ENCODE data around the gene MMP25.
A peak's percentile ranks its signal among the peaks of the same experiment; 100 is the strongest.
"Not testable (repeated sequence)": the region's sequence is repeated elsewhere in the genome, so short reads cannot be mapped to it uniquely, and the experiment has no call there.

MMP25 gene

DNA sequence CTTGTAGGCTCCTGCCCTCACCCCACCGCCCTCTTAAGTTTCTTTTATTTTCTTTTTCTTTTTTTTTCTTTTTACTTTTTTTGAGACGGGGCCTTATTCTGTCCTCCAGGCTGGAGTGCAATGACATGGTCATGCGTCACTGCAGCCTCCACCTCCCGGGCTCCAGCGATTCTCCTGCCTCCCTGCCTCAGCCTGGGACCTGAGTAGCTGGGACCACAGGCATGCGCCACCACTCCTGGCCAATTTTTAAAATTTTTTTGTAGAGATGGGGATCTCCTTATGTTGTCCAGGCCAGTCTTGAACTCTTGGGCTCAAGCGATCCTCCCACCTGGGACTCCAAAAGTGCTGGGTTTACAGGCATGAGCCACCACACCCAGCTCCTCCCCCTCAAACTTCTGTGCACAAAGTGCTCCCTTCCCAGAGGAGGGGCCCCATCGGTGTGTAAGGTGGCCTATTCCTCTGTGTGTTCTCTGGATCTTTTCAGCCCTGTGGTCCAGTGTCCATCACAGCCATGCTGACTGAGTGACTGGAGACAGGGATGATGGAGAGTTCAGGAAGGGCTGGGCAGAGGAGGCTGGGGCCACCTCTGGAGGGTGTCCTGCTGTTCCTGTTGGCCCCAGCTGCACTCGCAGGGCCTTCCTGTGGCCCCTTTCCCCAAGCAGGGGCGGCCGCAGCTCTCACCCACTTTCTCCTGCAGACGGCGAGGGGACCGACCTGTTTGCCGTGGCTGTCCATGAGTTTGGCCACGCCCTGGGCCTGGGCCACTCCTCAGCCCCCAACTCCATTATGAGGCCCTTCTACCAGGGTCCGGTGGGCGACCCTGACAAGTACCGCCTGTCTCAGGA is 10.2 kb downstream of the MMP25 start:
- DNase-seq: no peak

DNA sequence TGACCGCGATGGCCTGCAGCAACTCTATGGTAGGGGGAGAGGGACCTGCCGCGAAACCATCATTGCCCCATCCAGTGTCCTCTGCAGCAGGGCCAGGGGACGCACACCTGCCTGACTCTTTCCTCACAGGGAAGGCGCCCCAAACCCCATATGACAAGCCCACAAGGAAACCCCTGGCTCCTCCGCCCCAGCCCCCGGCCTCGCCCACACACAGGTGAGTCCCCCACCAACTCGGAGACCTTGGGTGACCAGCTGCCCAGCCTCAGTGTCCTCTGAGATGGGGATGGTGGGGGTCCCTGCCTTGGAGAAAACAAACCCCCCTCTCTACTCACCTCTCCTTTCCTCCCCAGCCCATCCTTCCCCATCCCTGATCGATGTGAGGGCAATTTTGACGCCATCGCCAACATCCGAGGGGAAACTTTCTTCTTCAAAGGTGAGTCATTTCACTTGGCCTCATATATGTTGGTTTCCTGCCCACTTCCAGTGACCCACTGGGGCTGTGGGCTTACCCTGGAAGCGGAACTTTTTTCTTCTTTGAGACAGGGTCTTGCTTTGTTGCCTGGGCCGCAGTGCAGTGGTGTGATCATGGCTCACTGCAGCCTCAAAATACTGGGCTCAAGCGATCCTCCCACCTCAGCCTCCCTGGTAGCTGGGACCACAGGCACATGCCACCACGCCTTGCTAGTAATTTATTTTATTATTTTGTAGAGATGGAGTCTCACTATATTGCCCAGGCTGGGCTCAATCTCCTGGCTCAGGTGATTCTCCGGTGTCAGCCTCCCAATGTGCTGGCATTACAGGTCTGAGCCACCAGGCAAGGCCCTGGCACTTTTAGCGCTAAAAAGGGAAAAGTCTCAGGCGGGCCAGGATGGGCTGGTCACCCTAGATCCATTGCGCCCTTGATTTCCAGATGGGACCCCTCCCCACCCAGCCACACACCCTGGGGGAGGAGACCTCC is 11.1 kb downstream of the MMP25 start:
- DNase-seq: no peak

DNA sequence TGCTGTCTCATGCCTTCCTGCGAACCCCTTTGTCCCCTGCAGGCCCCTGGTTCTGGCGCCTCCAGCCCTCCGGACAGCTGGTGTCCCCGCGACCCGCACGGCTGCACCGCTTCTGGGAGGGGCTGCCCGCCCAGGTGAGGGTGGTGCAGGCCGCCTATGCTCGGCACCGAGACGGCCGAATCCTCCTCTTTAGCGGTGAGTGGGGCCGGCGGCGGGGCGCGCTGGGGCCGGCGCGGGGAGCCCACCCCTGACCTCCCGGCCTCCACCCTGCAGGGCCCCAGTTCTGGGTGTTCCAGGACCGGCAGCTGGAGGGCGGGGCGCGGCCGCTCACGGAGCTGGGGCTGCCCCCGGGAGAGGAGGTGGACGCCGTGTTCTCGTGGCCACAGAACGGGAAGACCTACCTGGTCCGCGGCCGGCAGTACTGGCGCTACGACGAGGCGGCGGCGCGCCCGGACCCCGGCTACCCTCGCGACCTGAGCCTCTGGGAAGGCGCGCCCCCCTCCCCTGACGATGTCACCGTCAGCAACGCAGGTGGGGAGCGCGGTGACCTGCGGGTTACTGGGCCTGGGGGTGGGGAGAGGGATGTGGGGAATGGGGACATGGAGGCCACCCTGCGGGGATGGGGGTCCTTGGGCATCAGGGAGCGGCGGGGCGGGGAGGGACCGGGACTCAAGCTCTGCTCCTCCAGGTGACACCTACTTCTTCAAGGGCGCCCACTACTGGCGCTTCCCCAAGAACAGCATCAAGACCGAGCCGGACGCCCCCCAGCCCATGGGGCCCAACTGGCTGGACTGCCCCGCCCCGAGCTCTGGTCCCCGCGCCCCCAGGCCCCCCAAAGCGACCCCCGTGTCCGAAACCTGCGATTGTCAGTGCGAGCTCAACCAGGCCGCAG is 12.0 kb downstream of the MMP25 start:
- DNase-seq: peak; percentile 72 to 74

DNA sequence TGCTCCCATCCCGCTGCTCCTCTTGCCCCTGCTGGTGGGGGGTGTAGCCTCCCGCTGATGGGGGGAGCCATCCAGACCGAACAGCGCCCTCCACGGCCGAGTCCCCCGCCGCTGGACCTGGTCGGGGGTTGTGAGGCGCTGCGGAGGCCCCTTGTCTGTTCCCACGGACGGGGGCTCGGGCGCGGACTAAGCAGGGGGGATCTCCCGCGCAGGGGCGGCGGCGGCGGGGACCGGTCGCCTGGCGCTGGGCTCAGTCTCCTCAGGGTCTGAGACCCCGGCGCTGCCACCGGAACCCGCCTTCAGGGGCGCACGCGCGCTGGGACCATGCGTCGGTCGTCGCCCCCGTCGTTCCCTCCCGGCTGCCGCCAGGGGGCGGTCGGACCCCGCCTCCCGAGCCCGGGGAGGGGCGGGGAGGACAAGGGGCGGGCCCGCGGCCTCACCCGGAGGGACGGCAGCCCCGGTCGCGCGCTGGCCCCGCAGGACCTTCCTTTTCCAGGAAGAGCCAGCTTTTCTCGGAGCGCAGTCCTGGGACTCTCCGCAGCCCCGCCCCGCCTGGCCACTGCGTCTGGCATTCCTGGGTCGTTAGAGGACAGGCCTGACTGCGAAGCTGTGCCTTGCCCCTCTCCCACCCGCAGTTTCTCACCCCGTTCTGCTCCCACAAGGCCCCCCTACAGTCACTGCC is 12.8 kb downstream of the MMP25 start:
- DNase-seq: peak; percentile 94 to 95

DNA sequence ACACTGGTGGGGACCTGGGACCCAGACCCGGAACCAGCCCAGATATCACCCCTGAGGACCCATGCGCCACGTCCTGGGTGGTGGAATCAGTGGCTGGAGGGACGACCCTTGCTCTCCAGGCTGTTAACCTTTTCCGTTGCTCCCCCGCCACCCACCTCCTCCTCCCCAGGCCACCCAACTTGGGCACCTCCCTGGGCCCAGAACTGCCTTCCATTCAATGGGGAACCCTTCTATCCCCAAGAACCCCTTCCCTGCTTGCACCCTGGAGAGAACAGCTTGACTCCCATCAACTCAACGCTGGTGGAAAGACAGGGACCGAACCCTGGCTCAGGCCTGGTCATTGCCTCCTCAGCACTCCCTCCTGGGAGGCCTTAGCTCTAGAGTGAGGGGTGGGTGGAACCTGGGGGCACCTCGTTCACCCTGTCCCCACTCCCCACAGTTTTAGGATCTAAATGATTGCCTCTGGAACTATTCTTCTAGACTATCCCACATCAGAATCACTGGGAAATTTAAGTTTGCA is 13.4 kb downstream of the MMP25 start:
- DNase-seq: no peak

DNA sequence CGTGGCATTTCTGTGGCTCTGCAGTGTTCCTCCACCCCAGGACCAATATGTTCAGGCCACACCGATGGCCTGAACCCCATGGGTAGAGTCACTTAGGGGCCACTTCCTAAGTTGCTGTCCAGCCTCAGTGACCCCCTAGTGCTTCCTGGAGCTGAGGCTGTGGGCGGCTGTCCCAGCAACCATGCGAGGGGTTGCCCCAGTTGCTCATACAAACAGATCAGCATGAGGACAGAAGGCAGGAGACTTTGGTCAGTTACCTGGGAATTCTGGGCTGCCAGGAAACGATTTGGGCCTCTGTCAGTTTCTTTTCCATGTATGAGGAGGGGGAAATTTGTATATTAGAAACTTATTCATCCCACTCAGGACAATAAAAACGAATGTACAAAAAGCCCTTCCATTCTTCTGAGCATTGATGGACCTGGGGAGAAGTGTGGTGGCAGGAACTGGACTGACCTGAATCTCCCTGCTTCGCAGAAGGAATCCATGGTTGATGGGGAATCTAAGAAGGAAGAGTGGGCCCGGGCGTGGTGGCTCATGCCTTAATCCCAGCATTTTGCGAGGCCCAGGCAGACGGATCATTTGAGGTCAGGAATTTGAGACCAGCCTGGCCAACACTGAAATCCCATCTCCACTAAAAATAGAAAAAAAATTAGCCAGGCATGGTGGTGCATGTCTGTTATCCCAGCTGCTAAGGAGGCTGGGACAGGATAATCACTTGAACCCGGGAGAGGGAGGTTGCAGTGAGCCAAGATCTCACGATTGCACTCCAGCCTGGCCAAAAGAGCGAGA is 14.2 kb downstream of the MMP25 start:
- no peak for DNase-seq

DNA sequence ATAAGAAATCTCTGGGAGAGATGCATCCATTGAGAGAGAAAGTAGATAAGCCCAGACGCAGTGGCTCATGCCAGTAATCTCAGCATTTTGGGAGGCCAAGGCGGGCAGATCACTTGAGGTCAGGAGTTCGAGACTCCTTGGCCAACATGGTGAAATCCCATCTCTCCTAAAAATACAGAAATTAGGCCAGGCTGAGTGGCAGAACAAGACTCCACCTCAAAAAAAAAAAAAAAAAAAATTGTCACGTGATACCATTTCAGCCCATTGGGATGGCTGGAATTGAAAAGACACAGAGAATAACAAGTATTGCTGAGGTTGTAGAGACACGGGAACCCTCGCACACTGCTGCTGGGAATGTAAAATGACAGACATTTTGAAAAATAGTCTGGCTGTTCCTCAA is 16.2 kb downstream of the MMP25 start:
- no peak for DNase-seq

DNA sequence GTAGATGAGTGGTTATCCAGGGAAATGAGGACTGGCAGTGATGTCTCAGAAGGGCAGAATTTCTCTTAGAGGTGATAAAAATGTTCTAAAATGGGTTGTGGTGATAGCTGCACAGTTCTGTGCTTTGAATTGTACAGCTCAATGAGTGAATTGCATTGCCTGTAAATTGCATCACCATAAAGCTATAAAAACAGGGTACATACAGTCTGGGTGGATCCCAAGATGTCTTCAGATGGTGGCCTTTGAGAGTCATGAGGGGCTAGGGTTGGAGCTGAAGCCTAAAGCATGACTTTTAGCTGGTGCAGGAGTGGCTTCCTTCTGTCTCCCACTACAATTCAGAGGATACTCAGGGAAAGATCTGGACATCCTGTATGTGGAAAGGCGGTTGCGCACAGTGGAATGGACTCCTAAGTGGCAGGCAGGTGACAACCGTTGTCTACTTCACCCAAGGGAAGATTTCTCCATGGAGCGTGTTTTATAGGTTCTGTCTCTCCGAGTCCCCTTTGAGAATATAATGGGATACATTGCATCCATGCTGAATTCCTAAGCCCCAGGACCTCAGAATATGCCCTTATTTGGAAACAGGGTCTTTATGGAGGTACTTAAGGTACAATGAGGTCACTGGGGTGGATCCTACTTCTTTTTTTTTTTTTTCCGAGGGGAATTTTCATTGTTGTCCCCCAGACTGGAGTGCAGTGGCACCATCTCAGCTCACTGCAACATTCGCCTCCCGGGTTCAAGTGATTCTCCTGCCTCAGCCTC is 17.4 kb downstream of the MMP25 start:
- DNase-seq: no peak

DNA sequence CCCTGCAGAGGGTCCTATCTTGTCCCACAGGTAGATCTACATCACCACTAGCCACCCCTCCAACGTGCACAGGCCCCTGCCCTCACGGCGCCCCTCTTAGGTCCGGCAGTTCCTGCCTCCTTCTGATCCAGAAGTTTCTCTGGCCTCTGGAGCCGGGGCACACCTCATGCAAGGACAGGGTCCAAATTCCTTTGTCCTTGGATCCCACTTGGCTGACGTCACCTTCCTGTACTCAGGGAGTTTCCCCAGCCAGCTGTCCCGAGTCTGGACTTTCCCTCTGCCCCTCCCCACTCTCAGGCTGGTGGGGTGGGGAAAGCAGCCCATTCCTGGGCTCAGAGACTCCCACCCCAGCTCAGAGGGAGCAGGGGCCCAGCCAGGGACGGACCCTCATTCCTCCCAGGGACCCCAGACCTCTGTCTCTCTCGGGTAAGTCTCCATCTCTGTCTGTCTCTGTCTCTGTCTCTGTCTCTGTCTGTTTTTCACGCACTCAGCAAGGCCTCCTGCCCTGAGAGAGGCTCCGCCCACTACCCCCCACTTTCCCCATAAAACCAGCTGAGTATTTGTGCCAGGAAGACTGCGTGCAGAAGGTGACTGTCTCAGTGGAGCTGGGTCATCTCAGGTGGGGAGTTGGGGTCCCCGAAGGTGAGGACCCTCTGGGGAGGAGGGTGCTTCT is 18.8 kb downstream of the MMP25 start, which contains the start of gene IL32:
Gene IL32, plus strand, starts transcription at position 572 of the 673 bp plus-strand sequence. CDS start 172 bp downstream, outside the sequence.
- DNase-seq: peak; percentile 85

DNA sequence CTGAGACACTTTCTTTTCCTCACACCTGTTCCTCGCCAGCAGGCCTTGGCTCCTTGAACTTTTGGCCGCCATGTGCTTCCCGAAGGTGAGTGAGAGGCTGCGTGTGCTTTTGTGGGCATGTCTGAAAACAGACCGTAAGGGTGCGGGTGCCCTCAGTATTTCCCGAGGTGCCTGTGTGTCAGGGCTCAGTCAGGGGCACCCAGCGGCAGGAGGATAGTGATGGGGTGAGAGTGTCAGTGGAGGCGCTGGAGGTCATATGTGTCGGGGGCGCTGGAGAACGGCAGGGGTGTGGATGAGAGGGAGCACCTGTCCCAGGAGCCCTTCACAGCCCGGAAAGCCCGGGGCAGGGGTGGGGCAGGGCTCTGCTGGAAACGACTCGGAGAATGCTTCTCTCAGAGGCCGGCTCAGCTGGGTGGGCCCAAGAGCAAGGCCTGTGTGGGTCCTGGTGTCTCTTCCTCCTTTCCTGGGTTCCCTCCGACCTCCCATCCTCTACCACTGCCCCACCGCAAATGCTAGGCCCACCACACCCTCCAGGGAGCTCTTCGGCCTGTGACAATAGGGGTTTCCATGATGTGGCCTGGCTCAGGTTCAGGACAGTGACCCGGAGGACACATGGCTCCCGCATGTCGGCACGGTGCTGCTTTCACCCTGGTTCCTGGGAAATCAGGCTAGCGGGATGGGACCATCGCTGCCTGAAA is 19.5 kb downstream of the MMP25 start:
- peak in 1 of 2 experiments; percentile 36 for DNase-seq

DNA sequence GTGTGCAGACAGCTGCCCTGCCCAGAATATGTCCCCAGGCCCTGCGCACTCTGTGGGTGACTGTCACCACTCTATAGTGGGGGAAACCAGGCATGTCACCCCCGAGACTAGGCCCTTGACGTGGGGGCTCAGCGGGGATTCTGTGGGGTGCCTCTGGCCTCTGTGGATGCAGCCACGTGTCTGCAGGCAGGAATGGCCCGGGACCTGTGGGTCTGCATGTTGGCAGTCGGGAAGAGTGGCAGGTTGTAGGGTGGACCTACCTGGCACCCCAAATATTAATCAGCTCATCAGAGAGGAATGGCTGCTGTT is 20.0 kb downstream of the MMP25 start:
- peak in 1 of 2 experiments; percentile 46 for DNase-seq

DNA sequence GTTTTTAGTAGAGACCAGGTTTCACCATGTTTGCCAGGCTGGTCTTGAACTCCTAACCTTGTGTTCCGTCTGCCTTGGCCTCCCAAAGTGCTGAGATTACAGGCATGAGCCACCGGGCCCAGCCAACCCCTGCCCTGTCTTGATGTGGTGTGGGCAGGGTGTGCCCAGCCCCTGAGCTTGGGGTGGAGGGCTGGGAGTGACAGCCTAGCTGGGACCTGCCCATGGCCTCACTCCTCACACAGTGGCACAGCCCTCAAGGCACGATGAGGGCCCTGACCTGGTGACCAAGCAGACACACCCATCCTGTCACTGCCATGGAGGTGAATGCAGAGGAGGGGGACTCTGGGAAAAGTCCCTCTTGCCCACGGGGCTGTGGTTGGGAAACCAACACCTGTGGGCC is 22.1 kb downstream of the MMP25 start:
- no peak for DNase-seq

DNA sequence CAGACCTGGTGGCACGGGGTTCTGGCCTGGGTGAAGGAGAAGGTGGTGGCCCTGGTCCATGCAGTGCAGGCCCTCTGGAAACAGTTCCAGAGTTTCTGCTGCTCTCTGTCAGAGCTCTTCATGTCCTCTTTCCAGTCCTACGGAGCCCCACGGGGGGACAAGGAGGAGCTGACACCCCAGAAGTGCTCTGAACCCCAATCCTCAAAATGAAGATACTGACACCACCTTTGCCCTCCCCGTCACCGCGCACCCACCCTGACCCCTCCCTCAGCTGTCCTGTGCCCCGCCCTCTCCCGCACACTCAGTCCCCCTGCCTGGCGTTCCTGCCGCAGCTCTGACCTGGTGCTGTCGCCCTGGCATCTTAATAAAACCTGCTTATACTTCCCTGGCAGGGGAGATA is 22.8 kb downstream of the MMP25 start:
- not testable (repeated sequence) for DNase-seq

DNA sequence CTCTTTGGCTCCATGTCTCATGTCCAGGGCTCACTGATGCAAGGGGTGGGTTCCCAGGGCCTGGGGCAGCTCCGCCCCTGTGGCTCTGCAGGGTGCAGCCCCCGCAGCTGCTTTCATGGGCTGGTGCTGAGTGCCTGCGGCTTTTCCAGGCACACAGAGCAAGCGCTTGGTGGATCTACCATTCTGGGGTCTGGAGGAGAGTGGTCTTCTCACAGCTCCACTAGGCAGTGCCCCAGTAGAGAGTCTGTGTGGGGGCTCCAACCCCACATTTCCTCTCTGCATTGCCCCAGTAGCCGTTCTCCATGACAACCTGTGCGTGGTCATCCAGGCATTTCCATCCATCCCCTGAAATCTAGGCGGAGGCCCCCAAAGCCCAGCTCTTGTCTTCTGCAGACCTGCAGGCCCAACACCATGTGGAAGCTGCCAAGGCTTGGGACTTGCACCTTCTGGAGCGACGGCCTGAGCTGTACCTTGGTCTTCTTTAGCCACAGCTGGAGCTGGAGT is 24.3 kb downstream of the MMP25 start:
- DNase-seq: peak in 1 of 2 experiments; percentile 56

DNA sequence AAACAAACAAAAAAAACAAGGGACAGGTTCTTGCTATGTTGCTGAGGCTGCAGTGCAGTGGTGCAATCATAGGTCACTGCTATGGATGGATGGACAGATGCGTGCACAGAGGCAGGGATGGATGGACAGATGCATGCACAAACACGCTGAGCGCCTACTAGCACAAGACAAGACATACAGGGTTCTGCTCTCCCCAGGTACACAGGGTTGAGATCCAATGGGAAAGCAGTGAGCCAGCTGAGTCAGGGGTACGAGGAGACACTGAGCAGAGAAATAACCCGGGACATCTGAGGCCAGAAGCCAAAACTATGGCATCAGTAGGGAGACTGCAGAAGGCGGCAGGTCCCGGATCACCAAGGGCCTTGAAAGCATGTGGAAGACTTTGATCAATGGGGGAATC is 25.3 kb downstream of the MMP25 start:
- peak; percentile 42 to 44 for DNase-seq

DNA sequence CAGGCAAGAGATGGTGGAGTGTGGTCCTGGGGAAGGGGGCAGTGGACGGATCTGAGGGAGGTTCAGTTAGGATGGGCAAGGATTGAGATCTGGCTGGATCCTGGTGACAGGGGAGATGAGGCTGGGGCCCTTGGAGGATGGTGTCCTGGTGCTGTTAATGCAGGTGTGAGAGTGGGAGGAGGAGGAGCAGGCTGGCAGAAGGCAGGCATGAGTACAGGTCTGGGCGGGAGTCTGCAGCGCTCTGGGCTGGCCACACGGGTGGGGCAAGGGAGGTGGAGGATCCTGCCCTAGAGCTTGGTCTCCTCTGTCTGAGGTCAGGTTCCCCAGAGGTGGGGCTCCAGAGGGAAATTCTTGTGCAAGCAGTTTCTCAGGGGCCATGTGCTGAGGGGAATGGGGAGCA is 25.8 kb downstream of the MMP25 start:
- peak; percentile 50 to 60 for DNase-seq

DNA sequence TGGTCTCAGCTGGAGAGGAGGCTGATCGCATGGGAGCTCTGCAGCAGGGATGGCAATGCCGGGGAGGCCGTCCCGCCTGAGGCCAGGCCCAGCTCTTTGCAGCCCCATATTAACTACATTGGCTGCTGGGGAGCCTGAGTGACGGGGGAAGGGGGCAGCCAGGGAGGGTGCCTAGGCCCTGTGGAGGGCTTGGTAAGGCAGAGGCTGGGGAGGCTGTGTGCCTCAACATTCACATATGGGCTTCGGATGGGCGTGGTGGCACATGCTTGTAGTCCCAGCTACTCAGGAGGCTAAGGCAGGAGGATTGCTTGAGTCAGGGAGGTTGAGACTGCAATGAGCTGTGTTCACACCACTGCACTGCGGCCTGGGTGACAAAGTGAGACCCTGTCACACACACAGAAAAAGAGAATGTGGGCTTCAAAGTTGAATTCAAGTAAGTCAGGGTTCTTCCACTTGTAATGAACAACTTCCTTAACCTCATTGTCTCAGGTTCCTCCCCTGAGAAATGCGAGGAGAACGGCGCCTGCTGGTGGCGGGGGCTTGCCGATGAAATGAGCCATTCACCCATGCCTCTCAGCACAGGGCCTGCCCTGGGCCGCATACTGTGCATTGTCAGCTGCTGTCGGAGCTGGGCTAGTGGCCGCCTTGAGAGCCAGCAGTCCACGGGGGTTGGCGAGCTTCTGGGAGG is 26.4 kb downstream of the MMP25 start:
- peak; percentile 50 to 53 for DNase-seq

DNA sequence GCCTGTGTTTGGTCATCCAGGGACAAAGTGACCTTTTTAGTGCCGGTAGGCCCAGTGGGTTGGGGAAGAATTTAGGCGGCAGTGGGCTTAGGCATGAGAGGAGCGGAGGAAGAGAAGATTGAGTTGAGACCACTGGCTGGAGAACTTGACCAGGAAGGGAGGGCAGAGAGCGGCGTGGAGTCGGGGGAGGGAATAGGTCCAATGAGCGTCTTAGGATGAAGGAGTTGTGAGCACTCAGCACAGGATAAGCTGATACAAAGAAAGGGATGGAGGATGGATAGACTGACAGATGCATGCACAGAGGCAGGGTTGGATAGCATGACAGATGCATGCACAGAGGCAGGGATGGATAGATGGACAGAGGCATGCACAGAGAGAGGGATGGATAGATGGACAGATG is 27.1 kb downstream of the MMP25 start:
- peak in 1 of 2 experiments; percentile 31 for DNase-seq
